K562 (cell line): ENCODE measurements around the gene NUP43. TPM values are rescaled to one million over a fixed set of nuclear protein-coding genes. Genes with fewer than 3 reads are reported as not detected.

Experiments used
- ARID2 ChIP-seq: fragments of 450-650 bp; IDR thresholded peaks from 2 replicates; pipeline ENCODE4 v1.6.1; 2017; ENCODE audit warnings: antibody characterized with exemption, mild to moderate bottlenecking
- CHD1 ChIP-seq: fragments of 200-600 bp; sonication (generic); IDR thresholded peaks from one replicate; pipeline ENCODE4 v1.6.1; 2012; ENCODE audit warnings: mild to moderate bottlenecking, moderate library complexity, low read length, inconsistent platforms
- DNMT1 ChIP-seq: fragments of 450-650 bp; IDR thresholded peaks from 2 replicates; pipeline ENCODE4 v1.6.1; 2016; ENCODE audit warnings: antibody characterized with exemption, mild to moderate bottlenecking
- FOXP1 ChIP-seq: sonication (generic); formaldehyde crosslinking; IDR thresholded peaks from 2 replicates; pipeline ENCODE4 v1.8.0; 2022; ENCODE audit warnings: mild to moderate bottlenecking, missing genetic modification reagents
- HDAC3 ChIP-seq: fragments of 450-650 bp; IDR thresholded peaks from 2 replicates; pipeline ENCODE4 v1.6.1; 2018; ENCODE audit warnings: borderline replicate concordance, mild to moderate bottlenecking, moderate library complexity; ENCODE audit not compliant: partially characterized antibody
- KAT8 ChIP-seq: fragments of 450-650 bp; IDR thresholded peaks from 2 replicates; pipeline ENCODE4 v1.6.1; 2016; ENCODE audit warnings: low read depth, mild to moderate bottlenecking
- KHSRP ChIP-seq: fragments of 450-650 bp; IDR thresholded peaks from 2 replicates; pipeline ENCODE4 v1.6.1; 2017
- MAFK ChIP-seq: IDR thresholded peaks from 2 replicates; pipeline ENCODE4 v1.6.1; 2011; ENCODE audit warnings: low read length, improper control_type of control experiment
- NFE2L1 ChIP-seq: fragments of 450-650 bp; IDR thresholded peaks from 2 replicates; pipeline ENCODE4 v1.6.1; 2016; ENCODE audit warnings: missing genetic modification characterization, low read depth, mild to moderate bottlenecking, missing compliant biosample characterization, moderate library complexity, borderline replicate concordance
- POLR2B ChIP-seq: fragments of 450-650 bp; IDR thresholded peaks from 2 replicates; pipeline ENCODE4 v1.6.1; 2018; ENCODE audit warnings: low read depth; ENCODE audit not compliant: partially characterized antibody
- TAF15 ChIP-seq: fragments of 200-400 bp; formaldehyde crosslinking; IDR thresholded peaks from 2 replicates; pipeline ENCODE4 v1.6.1; 2017; ENCODE audit warnings: mild to moderate bottlenecking, low read depth, low read length, moderate library complexity
- TFAM ChIP-seq: fragments of 250-450 bp; sonication (Bioruptor Pico); conservative IDR thresholded peaks from 2 replicates; pipeline ENCODE4 v1.5.0; 2021; ENCODE audit warnings: mild to moderate bottlenecking, moderate library complexity
- ZFX ChIP-seq: sonication (generic); formaldehyde crosslinking; IDR thresholded peaks from 2 replicates; pipeline ENCODE4 v1.8.0; 2022; ENCODE audit warnings: mild to moderate bottlenecking, missing genetic modification reagents, moderate library complexity
- polyA plus RNA-seq, 8 experiments: library from polyadenylated mRNA; depleted of rRNA in 4 of 8; stranded (reverse) in 5 of 8; unstranded in 3 of 8; fragments of >200 nt; fragmentation: Nextera tagmentation in 2 of 8; fragmentation: Illumina TruSeq in 1 of 8; extraction: Ambion mirVana in 2 of 8; extraction: Trizol in 1 of 8; gene quantifications; 2 replicates each; pipeline versions ENCODE4 v1.2.1 to v1.2.3, GENCODE V29; 2011 to 2014; ENCODE audit warnings: inconsistent platforms in 1 of 8, missing spikeins in 1 of 8
- total RNA-seq, 7 experiments: library from RNA; depleted of rRNA in 6 of 7; stranded (reverse); fragments of >200 nt in 6 of 7; fragmentation: Illumina TruSeq in 2 of 7; extraction: Trizol in 2 of 7; gene quantifications; 2 replicates each; pipeline versions ENCODE4 v1.2.1 to v1.2.3, GENCODE V29; 2011 to 2021; ENCODE audit warnings: low replicate concordance in 1 of 7
- TF ChIP-seq, protein P1 (sequence below), 2 experiments: fragments of 450-650 bp; formaldehyde crosslinking in 1 of 2; IDR thresholded peaks; 2 replicates each; pipeline versions ENCODE4 v1.4.0 to v1.6.1; 2014 to 2020; ENCODE audit warnings: mild to moderate bottlenecking in 2 of 2, borderline replicate concordance in 1 of 2, low read depth in 1 of 2
- TF ChIP-seq, protein P2 (sequence below): sonication (generic); formaldehyde crosslinking; IDR thresholded peaks from 2 replicates; pipeline ENCODE4 v1.8.0; 2022; ENCODE audit warnings: missing genetic modification reagents, mild to moderate bottlenecking, borderline replicate concordance
- TF ChIP-seq, protein P3 (sequence below): sonication (generic); formaldehyde crosslinking; IDR thresholded peaks from 2 replicates; pipeline ENCODE4 v1.8.0; 2023; ENCODE audit warnings: mild to moderate bottlenecking, missing genetic modification reagents

NUP43 gene
- total and polyA plus RNA-seq, 9 of the 15 experiments (the other 6 are each of a cell fraction or from before 2014, with no cell fraction given): 28.9 to 136 (median 67.4) TPM

DNA sequence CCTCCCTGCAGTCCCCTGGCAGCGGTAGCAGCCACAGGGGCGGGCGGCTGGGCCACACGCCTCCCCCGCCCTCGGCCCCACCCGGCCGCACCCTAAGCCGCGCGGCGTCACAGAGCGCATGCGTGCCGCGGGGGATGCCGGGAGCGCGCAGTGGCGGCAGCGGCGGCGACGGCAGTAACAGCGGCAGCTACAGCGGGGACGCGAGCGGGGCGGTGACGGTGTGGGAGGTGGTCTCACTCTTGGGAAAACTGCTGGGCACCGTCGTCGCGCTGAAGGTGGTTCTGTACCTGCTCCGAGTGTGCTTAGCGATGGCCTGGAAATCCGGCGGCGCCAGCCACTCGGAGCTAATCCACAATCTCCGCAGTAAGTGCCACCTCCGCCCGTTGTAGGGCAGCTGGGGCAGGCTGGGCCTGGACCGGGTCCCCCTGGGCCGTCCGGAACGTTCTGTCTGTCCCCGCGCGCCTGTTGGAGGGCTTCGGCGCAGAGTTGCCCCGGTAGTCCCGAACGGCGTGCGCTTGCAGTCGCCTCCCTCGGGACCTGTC is 3.3 kb upstream of the NUP43 start, which contains the start of gene PCMT1 (continued):
- TF ChIP-seq, protein P1, sequence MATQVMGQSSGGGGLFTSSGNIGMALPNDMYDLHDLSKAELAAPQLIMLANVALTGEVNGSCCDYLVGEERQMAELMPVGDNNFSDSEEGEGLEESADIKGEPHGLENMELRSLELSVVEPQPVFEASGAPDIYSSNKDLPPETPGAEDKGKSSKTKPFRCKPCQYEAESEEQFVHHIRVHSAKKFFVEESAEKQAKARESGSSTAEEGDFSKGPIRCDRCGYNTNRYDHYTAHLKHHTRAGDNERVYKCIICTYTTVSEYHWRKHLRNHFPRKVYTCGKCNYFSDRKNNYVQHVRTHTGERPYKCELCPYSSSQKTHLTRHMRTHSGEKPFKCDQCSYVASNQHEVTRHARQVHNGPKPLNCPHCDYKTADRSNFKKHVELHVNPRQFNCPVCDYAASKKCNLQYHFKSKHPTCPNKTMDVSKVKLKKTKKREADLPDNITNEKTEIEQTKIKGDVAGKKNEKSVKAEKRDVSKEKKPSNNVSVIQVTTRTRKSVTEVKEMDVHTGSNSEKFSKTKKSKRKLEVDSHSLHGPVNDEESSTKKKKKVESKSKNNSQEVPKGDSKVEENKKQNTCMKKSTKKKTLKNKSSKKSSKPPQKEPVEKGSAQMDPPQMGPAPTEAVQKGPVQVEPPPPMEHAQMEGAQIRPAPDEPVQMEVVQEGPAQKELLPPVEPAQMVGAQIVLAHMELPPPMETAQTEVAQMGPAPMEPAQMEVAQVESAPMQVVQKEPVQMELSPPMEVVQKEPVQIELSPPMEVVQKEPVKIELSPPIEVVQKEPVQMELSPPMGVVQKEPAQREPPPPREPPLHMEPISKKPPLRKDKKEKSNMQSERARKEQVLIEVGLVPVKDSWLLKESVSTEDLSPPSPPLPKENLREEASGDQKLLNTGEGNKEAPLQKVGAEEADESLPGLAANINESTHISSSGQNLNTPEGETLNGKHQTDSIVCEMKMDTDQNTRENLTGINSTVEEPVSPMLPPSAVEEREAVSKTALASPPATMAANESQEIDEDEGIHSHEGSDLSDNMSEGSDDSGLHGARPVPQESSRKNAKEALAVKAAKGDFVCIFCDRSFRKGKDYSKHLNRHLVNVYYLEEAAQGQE (IDR thresholded peaks at IDR 0.05; ENCODE audit: borderline replicate concordance): no peak
- TF ChIP-seq, protein P1 (CRISPR knock-in tag; IDR thresholded peaks at IDR 0.05; ENCODE audit: low read depth): 0 out of 2 replicates have a peak, but pooled peaks have one; percentile 43
- TF ChIP-seq HDAC3 (no peak), CHD1 (peak; percentile 82), MAFK (no peak), FOXP1 (CRISPR knock-in tag) (peak; percentile 87; the same call in 1 of the 2 replicates), NFE2L1 (no peak), DNMT1 (no peak), KHSRP (no peak), ZFX (CRISPR knock-in tag) (peak; percentile 83), KAT8 (no peak), ARID2 (no peak), TAF15 (no peak), TFAM (CRISPR knock-in tag) (no peak), POLR2B (peak; percentile 91)
- TF ChIP-seq, protein P2, sequence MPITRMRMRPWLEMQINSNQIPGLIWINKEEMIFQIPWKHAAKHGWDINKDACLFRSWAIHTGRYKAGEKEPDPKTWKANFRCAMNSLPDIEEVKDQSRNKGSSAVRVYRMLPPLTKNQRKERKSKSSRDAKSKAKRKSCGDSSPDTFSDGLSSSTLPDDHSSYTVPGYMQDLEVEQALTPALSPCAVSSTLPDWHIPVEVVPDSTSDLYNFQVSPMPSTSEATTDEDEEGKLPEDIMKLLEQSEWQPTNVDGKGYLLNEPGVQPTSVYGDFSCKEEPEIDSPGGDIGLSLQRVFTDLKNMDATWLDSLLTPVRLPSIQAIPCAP: no peak
- TF ChIP-seq, protein P3, sequence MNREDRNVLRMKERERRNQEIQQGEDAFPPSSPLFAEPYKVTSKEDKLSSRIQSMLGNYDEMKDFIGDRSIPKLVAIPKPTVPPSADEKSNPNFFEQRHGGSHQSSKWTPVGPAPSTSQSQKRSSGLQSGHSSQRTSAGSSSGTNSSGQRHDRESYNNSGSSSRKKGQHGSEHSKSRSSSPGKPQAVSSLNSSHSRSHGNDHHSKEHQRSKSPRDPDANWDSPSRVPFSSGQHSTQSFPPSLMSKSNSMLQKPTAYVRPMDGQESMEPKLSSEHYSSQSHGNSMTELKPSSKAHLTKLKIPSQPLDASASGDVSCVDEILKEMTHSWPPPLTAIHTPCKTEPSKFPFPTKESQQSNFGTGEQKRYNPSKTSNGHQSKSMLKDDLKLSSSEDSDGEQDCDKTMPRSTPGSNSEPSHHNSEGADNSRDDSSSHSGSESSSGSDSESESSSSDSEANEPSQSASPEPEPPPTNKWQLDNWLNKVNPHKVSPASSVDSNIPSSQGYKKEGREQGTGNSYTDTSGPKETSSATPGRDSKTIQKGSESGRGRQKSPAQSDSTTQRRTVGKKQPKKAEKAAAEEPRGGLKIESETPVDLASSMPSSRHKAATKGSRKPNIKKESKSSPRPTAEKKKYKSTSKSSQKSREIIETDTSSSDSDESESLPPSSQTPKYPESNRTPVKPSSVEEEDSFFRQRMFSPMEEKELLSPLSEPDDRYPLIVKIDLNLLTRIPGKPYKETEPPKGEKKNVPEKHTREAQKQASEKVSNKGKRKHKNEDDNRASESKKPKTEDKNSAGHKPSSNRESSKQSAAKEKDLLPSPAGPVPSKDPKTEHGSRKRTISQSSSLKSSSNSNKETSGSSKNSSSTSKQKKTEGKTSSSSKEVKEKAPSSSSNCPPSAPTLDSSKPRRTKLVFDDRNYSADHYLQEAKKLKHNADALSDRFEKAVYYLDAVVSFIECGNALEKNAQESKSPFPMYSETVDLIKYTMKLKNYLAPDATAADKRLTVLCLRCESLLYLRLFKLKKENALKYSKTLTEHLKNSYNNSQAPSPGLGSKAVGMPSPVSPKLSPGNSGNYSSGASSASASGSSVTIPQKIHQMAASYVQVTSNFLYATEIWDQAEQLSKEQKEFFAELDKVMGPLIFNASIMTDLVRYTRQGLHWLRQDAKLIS: no peak
